HG02981 (cell line): Measurements from ENCODE around the gene REST.
"Not testable (repeated sequence)": the region's sequence is repeated elsewhere in the genome, so short reads cannot be mapped to it uniquely, and the experiment has no call there.

ENCODE experiments used
- ATAC-seq: cut with Tn5 transposase; IDR thresholded peaks from one replicate; pipeline ENCODE4 v1.9.1; 2021; ENCODE audit warnings: mild to moderate bottlenecking, moderate library complexity; ENCODE audit not compliant: unreplicated experiment

REST gene

GRCh38 chr4:56907489-56908205, at the start of gene REST:
Gene REST (plus strand): TSS chr4:56907900. CDS start chr4:56910639, 2,739 bp downstream.
- peak; percentile 46 for ATAC-seq

GRCh38 chr4:56859841-56860240, 47.9 kb upstream of the REST start:
- no peak for ATAC-seq

- ATAC-seq: peak; percentile 39
Observed at GRCh38 chr4:56860781-56861180, 46.9 kb upstream of the REST start.

GRCh38 chr4:56861360-56861759, 46.3 kb upstream of the REST start:
- no peak for ATAC-seq

GRCh38 chr4:56863441-56864139, 44.1 kb upstream of the REST start:
- ATAC-seq: peak; percentile 59

GRCh38 chr4:56870946-56871345, 36.8 kb upstream of the REST start:
- ATAC-seq: no peak

GRCh38 chr4:56871371-56871866, 36.3 kb upstream of the REST start:
- no peak for ATAC-seq

- ATAC-seq: no peak
Observed at GRCh38 chr4:56874166-56874565, 33.5 kb upstream of the REST start.

GRCh38 chr4:56874923-56875322, 32.8 kb upstream of the REST start:
- no peak for ATAC-seq

- ATAC-seq: no peak
Observed at GRCh38 chr4:56876264-56876663, 31.4 kb upstream of the REST start.

GRCh38 chr4:56879996-56880395, 27.7 kb upstream of the REST start:
- ATAC-seq: no peak

GRCh38 chr4:56880572-56880971, 27.1 kb upstream of the REST start:
- ATAC-seq: no peak

- ATAC-seq: not testable (repeated sequence)
Observed at GRCh38 chr4:56884511-56884910, 23.2 kb upstream of the REST start.

- no peak for ATAC-seq
Observed at GRCh38 chr4:56892691-56893090, 15.0 kb upstream of the REST start.

GRCh38 chr4:56897842-56898241, 9.9 kb upstream of the REST start:
- ATAC-seq: not testable (repeated sequence)

GRCh38 chr4:56900186-56900585, 7.5 kb upstream of the REST start:
- not testable (repeated sequence) for ATAC-seq

- no peak for ATAC-seq
Observed at GRCh38 chr4:56902703-56903102, 5.0 kb upstream of the REST start.

GRCh38 chr4:56905796-56906195, 1.9 kb upstream of the REST start:
- no peak for ATAC-seq

GRCh38 chr4:56906489-56907393, 959 bp upstream of the REST start:
- no peak for ATAC-seq

- ATAC-seq: peak; percentile 47
Observed at GRCh38 chr4:56908206-56909085, 746 bp downstream of the REST start.
